HUES48 (cell line): ENCODE results near the gene HNRNPC.
"Not testable (repeated sequence)": the region's sequence is repeated elsewhere in the genome, so short reads cannot be mapped to it uniquely, and the experiment has no call there.

Source experiments
- H3K27ac ChIP-seq: one replicate; pipeline ENCODE4 v1.7.0; 2013; ENCODE audit warnings: low read depth, low read length, inconsistent platforms
- H3K27me3 ChIP-seq: 2 replicates; pipeline ENCODE4 v1.6.1; 2013; ENCODE audit warnings: mild to moderate bottlenecking, low read length; ENCODE audit not compliant: control insufficient read depth, insufficient read depth
- H3K36me3 ChIP-seq: 2 replicates; pipeline ENCODE4 v1.6.1; 2013; ENCODE audit warnings: low read length; ENCODE audit not compliant: control insufficient read depth, insufficient read depth
- H3K4me1 ChIP-seq: 2 replicates; pipeline ENCODE4 v1.6.1; 2013; ENCODE audit warnings: mild to moderate bottlenecking, low read length; ENCODE audit not compliant: control insufficient read depth, insufficient read depth
- H3K4me3 ChIP-seq: 2 replicates; pipeline ENCODE4 v1.5.1; 2013; ENCODE audit warnings: mild to moderate bottlenecking, low read depth, low read length
- H3K9ac ChIP-seq: 2 replicates; pipeline ENCODE4 v1.6.1; 2013; ENCODE audit warnings: mild to moderate bottlenecking, low read depth, low read length, moderate library complexity
- H3K9me3 ChIP-seq: 2 replicates; pipeline ENCODE4 v1.6.1; 2013; ENCODE audit warnings: low read length; ENCODE audit not compliant: control insufficient read depth, insufficient read depth

HNRNPC gene

GRCh38 chr14:21269252-21270046, at the start of gene HNRNPC:
Gene HNRNPC, minus strand, starts transcription at chr14:21269442. Its CDS starts 35,249 bp downstream, at chr14:21234193.
- Histone ChIP-seq H3K27me3 (no peaks in the 10 kb centered on the region), H3K9me3 (no peaks in the 10 kb centered on the region), H3K9ac (peak within 1 kb of the TSS; percentile 100), H3K27ac (peak within 1 kb of the TSS; percentile 93), H3K4me3 (peak within 1 kb of the TSS; percentile 96), H3K4me1 (peaks cover 25% of the 10 kb centered on the region), H3K36me3 (peaks cover 43% of the 10 kb centered on the region)

- Histone ChIP-seq H3K27me3 (no peaks in the 10 kb centered on the region), H3K4me3 (no peak overlapping the region), H3K9ac (no peak overlapping the region), H3K4me1 (peaks cover 9% of the 10 kb centered on the region), H3K27ac (no peak overlapping the region), H3K36me3 (no peaks in the 10 kb centered on the region), H3K9me3 (no peaks in the 10 kb centered on the region)
Measured at GRCh38 chr14:21317398-21317797, 48.2 kb upstream of the HNRNPC start.

- H3K9ac ChIP-seq, result no peak overlapping the region
- H3K4me3 ChIP-seq, result no peak overlapping the region
- H3K27me3 ChIP-seq, result no peaks in the 10 kb centered on the region
- no peaks in the 10 kb centered on the region for H3K36me3 ChIP-seq
- peaks cover 7% of the 10 kb centered on the region for H3K4me1 ChIP-seq
- H3K27ac ChIP-seq, result no peak overlapping the region
- H3K9me3 ChIP-seq, result no peaks in the 10 kb centered on the region
Measured at GRCh38 chr14:21313512-21313911, 44.3 kb upstream of the HNRNPC start.

GRCh38 chr14:21311614-21312013, 42.4 kb upstream of the HNRNPC start:
- no peaks in the 10 kb centered on the region for H3K27me3 ChIP-seq
- H3K27ac ChIP-seq, result no peak overlapping the region
- H3K4me1 ChIP-seq, result peaks cover 20% of the 10 kb centered on the region
- no peak overlapping the region for H3K4me3 ChIP-seq
- H3K9me3 ChIP-seq, result no peaks in the 10 kb centered on the region
- no peaks in the 10 kb centered on the region for H3K36me3 ChIP-seq
- no peak overlapping the region for H3K9ac ChIP-seq

GRCh38 chr14:21309956-21310355, 40.7 kb upstream of the HNRNPC start:
- H3K4me1 ChIP-seq, result peaks cover 20% of the 10 kb centered on the region
- no peaks in the 10 kb centered on the region for H3K9me3 ChIP-seq
- H3K36me3 ChIP-seq, result no peaks in the 10 kb centered on the region
- H3K4me3 ChIP-seq, result no peak overlapping the region
- no peak overlapping the region for H3K27ac ChIP-seq
- no peaks in the 10 kb centered on the region for H3K27me3 ChIP-seq
- no peak overlapping the region for H3K9ac ChIP-seq

GRCh38 chr14:21309238-21309636, 40.0 kb upstream of the HNRNPC start:
- peak overlapping the region; percentile 20 for H3K4me3 ChIP-seq

GRCh38 chr14:21308479-21309237, 39.4 kb upstream of the HNRNPC start:
- H3K4me3 ChIP-seq, result peak overlapping the region; percentile 66
- peaks cover 20% of the 10 kb centered on the region for H3K4me1 ChIP-seq

More at GRCh38 chr14:21309238-21309636, 40.0 kb upstream of the HNRNPC start:
- Histone ChIP-seq H3K9me3 (no peaks in the 10 kb centered on the region), H3K4me1 (peaks cover 20% of the 10 kb centered on the region), H3K27me3 (no peaks in the 10 kb centered on the region), H3K27ac (peak overlapping the region; percentile 97), H3K36me3 (no peaks in the 10 kb centered on the region), H3K9ac (peak overlapping the region; percentile 61)

GRCh38 chr14:21308132-21308478, 38.9 kb upstream of the HNRNPC start:
- Histone ChIP-seq H3K4me1 (peaks cover 20% of the 10 kb centered on the region), H3K27me3 (no peaks in the 10 kb centered on the region), H3K9ac (peak overlapping the region; percentile 81), H3K27ac (peak overlapping the region; percentile 96), H3K4me3 (peak overlapping the region; percentile 66), H3K9me3 (no peaks in the 10 kb centered on the region), H3K36me3 (no peaks in the 10 kb centered on the region)

More at GRCh38 chr14:21308479-21309237, 39.4 kb upstream of the HNRNPC start:
- Histone ChIP-seq H3K27me3 (no peaks in the 10 kb centered on the region), H3K9me3 (no peaks in the 10 kb centered on the region), H3K27ac (peak overlapping the region; percentile 97), H3K36me3 (no peaks in the 10 kb centered on the region), H3K9ac (peak overlapping the region; percentile 81)

GRCh38 chr14:21307637-21308036, 38.4 kb upstream of the HNRNPC start:
- Histone ChIP-seq H3K9me3 (no peaks in the 10 kb centered on the region), H3K4me1 (peaks cover 20% of the 10 kb centered on the region), H3K36me3 (no peaks in the 10 kb centered on the region), H3K27ac (peak overlapping the region; percentile 96), H3K27me3 (no peaks in the 10 kb centered on the region), H3K9ac (peak overlapping the region; percentile 81; the same call in 1 of the 2 replicates), H3K4me3 (peak overlapping the region; percentile 66)

- not testable (repeated sequence) for H3K36me3 ChIP-seq, H3K27me3 ChIP-seq, H3K27ac ChIP-seq, H3K4me3 ChIP-seq, H3K9ac ChIP-seq, H3K4me1 ChIP-seq, H3K9me3 ChIP-seq
Measured at GRCh38 chr14:21302836-21303140, 33.5 kb upstream of the HNRNPC start.
